Endothelial cell of umbilical vein (primary cell): ENCODE measurements around the gene DCTN4.
A peak's percentile ranks its signal among the peaks of the same experiment; 100 is the strongest.

Experiments used
- CTCF ChIP-seq, 2 donors: IDR thresholded peaks; 1 replicate in 1 of 2; 2 replicates in 1 of 2; pipeline ENCODE4 v1.5.1; 2011; ENCODE audit warnings: low read length in 2 of 2, mild to moderate bottlenecking in 2 of 2, moderate library complexity in 2 of 2, control low read depth in 1 of 2, inconsistent platforms in 1 of 2, low read depth in 1 of 2; ENCODE audit not compliant: insufficient read depth in 1 of 2; ENCODE audit errors: extremely low read depth in 1 of 2
- MAX ChIP-seq: IDR thresholded peaks from 2 replicates; pipeline ENCODE4 v1.6.1; 2011; ENCODE audit not compliant: insufficient read depth, insufficient read length

- TF ChIP-seq CTCF (IDR thresholded peaks at IDR 0.05; ENCODE audit: extremely low read depth in 1 of 2, insufficient read depth in 1 of 2, low read depth in 1 of 2, low read length in 2 of 2) = peak; percentile 31 to 53
- no peak for TF ChIP-seq MAX
Observed at GRCh38 chr5:150801117-150801927, 42.5 kb upstream of the DCTN4 start.
